ENCODE results near the gene C2CD4A.

C2CD4A gene

DNA sequence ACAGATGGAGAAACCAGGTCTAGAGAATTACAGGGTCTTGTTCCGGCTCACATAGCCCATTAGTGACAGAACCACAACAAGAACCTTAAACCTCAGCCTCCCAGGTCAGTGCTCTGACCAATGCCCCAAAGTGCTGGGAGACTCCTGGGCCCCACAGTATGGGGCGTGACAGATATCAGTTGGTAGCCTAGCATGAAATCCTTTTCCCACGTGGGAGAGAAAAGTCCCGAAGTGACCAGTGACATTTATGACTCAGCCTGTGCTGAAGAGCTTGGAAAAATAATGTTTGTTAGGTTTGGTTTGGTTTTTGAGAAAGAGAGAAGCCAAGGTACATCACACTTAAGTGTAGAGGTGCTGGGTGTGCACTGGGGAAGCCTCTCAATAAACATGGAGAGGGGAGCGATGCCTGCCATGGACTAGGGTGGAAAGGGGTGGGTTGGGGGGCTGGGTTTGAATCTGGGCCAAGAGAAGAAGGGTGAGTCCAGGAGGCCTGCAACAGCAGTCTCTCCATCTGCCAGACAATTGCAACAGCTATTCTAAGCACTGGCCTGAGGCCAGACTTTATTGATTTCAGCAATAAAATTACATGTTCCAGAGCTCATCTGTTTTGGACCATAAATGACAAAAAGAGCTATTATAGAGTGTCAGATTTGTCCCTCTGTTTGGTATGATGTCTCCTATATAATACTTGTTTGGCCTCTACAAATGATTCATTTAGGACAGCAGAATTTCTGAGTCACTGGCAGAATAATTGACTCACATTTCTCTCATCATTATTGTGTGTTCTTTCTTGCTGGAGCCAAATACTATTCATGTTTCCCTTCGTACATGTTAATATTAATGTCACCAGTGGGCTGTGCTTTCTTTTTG, 43.4 kb downstream of the C2CD4A start:
- H3K27ac ChIP-seq: no peak overlapping the region
- H3K4me3 ChIP-seq: no peak overlapping the region
- no peaks in the 10 kb centered on the region for H3K9me3 ChIP-seq
- no peak for TF ChIP-seq Cebpa-rat (IDR thresholded peaks at IDR 0.05)
- no peaks in the 10 kb centered on the region for H3K36me3 ChIP-seq
- no peaks in the 10 kb centered on the region for H3K27me3 ChIP-seq
- H3K4me1 ChIP-seq: peaks cover 20% of the 10 kb centered on the region
- H4K20me1 ChIP-seq: no peaks in the 10 kb centered on the region
- no peak overlapping the region for H3K4me2 ChIP-seq
- H3K9ac ChIP-seq: no peak overlapping the region

DNA sequence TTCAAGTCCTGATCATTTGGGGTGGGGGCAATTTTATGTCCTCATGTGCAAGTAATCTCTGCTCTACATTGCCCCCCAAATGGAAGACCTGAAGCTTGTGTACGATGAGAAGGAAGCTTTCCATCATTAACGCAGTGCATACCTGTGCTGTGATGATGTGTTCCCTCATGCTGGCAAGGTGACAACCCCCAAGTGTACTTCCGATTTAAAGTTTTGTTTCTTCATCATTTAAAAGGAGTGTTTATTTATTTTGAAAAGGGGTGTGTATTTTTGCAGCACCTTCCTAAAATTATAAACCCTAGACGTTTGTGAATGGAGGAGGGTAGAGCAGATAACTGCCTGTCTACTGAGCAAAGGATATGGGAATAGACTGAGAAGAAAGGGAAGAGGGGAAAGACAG, 45.3 kb downstream of the C2CD4A start:
- Histone ChIP-seq H3K4me2 (no peak overlapping the region), H4K20me1 (no peaks in the 10 kb centered on the region), H3K9me3 (no peaks in the 10 kb centered on the region), H3K27ac (no peak overlapping the region), H3K4me3 (no peak overlapping the region), H3K27me3 (no peaks in the 10 kb centered on the region), H3K9ac (no peak overlapping the region), H3K36me3 (no peaks in the 10 kb centered on the region), H3K4me1 (peaks cover 2% of the 10 kb centered on the region; the same call in 1 of the 2 replicates)
- no peak for TF ChIP-seq Cebpa-rat (IDR thresholded peaks at IDR 0.05)

DNA sequence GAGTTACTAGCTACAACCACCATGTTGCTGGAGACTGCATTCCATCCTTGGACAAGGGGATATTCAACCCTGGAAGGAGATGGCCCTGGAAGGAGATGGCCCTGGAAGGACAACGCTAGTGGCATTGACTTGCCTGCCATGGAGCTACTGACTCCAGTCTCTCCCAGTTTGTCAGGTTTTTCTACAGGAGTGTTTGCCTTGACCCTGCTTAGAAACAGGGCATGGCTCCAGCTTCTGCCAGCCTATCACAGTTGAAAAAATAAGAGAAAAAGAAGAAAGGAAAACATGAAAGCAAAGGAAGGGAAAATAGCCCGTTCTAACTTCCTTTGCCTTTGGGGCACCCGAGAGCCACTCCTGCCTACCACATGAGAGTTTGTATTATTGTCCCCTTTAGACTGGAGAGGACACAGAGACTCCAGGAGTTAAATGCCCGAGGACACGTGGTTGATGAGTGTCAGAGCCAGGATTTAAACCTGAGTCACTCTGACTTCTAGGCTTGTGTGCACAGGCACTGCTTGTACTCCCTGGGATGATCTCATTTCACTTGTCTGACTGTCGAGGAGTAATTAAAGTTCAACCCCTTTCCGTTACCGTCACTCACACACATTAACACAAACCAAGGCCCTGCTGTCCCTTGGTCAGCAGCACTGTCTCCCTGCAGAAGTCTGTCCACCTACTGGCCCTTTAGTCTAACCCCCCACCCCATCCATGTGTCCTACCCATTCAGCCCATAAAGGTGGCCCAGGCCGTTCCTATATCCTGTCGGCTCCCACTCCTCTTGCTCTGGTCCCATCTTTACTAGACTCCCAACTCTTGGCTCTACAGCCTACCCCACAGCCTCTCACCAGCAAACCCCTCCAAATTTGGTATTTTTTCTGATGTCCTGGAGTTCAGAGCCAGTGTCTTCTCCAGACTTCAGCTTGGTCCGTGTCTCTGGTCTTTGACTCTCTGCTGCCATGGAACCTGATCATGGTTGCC, 46.1 kb downstream of the C2CD4A start:
- H4K20me1 ChIP-seq: no peaks in the 10 kb centered on the region
- no peaks in the 10 kb centered on the region for H3K27me3 ChIP-seq
- H3K36me3 ChIP-seq: no peaks in the 10 kb centered on the region
- no peak for TF ChIP-seq Cebpa-rat (IDR thresholded peaks at IDR 0.05)
- H3K9ac ChIP-seq: no peak overlapping the region
- H3K9me3 ChIP-seq: no peaks in the 10 kb centered on the region
- H3K4me2 ChIP-seq: no peak overlapping the region
- no peaks in the 10 kb centered on the region for H3K4me1 ChIP-seq
- H3K27ac ChIP-seq: no peak overlapping the region
- no peak overlapping the region for H3K4me3 ChIP-seq

DNA sequence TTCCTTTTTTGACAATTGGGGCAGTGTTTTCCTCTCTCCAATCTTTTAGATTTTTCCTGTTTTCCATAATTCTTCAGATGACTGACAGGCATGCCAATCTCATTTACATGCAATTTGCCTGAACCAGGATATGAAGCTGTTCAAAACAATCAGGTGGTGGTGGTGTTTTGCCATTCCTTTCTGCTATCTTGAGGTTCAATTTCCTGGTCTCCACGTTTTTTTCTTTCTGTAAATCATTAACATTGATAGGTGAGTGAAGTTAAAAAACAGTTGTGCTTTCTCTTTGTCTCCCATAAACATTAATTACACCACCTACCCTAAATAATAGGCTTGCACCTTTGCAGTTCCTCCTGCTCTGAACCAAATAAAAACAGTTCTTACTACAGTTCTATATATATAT, 49.1 kb downstream of the C2CD4A start:
- Histone ChIP-seq H4K20me1 (no peaks in the 10 kb centered on the region), H3K4me2 (no peak overlapping the region), H3K4me1 (peaks cover 9% of the 10 kb centered on the region; the same call in 1 of the 2 replicates), H3K9me3 (no peaks in the 10 kb centered on the region), H3K4me3 (no peak overlapping the region), H3K27ac (no peak overlapping the region), H3K9ac (no peak overlapping the region), H3K27me3 (no peaks in the 10 kb centered on the region), H3K36me3 (no peaks in the 10 kb centered on the region)
- TF ChIP-seq Cebpa-rat (IDR thresholded peaks at IDR 0.05): no peak

DNA sequence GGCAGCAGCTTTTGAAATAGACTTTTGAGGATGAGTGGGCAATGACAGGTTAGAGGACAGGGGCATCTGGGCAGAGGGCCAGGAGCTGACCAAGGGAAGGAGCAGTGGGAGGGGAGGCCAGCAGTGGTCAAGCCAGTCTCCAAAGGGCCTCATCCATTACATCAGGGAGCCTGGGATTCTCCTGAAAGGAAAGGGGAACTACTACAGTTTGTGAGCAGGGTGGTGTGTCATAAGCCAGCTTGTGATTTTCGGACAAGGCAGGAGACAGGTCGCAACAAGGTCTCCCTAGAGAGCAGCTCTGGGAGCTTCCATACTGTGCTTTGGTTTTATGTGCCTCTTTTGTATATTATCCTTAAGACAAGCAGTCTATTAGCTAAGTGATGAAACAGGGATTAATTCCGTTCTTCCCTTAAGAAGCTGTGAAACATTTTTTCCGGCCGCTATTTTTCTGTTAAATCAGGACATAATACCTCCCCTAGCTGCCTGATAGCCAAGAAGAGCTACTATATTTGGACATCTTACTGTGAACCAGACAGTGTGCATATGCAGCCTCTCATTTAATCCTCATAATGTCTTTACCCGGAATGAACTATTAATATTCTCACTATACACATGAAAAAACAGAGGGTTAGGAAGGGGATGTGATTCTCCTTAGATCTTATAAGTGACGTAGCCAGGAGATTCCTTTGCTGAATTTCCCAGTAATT, 51.9 kb downstream of the C2CD4A start:
- H3K4me1 ChIP-seq: peaks cover 9% of the 10 kb centered on the region; the same call in 1 of the 2 replicates
- no peaks in the 10 kb centered on the region for H3K27me3 ChIP-seq
- no peak for TF ChIP-seq Cebpa-rat (IDR thresholded peaks at IDR 0.05)
- H3K36me3 ChIP-seq: no peaks in the 10 kb centered on the region
- H3K27ac ChIP-seq: no peak overlapping the region
- H3K4me2 ChIP-seq: peak overlapping the region; percentile 15; the same call in 1 of the 2 replicates
- no peaks in the 10 kb centered on the region; the same call in 1 of the 2 replicates for H3K9me3 ChIP-seq
- H3K9ac ChIP-seq: no peak overlapping the region
- no peak overlapping the region for H3K4me3 ChIP-seq
- no peaks in the 10 kb centered on the region for H4K20me1 ChIP-seq

DNA sequence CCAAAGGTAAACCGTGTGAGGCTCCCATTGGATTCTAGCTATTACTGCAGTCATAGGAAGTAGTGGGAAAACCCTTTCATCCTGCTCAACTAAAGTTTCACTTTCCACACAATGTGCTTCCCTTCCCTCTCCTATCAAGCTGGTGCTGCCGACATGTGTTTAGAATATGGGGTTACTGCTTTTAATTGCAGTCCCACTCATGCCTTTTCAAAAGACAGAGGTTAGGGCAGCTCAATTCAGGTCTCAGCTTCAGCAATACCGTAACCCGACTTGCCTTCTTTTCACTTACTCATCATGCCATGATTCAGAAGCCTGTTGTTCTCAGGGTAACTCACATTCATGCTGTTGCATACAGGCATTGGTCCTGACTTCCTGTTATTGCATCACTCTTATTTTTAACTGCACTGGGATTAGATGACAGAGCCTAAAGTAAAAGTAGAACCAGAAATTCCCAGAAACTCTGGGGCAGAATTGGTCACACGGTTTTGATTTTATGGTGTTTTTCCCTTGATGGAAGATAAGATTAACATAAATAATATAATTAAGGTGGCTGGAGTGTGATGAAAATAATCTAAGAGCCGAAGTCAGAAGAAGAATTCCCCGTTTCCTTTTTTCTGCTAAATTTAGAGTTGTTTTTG, 52.6 kb downstream of the C2CD4A start:
- Histone ChIP-seq H3K27ac (no peak overlapping the region), H3K4me1 (peaks cover 9% of the 10 kb centered on the region; the same call in 1 of the 2 replicates), H4K20me1 (no peaks in the 10 kb centered on the region), H3K4me2 (peak overlapping the region; percentile 15; the same call in 1 of the 2 replicates), H3K27me3 (no peaks in the 10 kb centered on the region), H3K9ac (no peak overlapping the region), H3K9me3 (no peaks in the 10 kb centered on the region; the same call in 1 of the 2 replicates), H3K4me3 (no peak overlapping the region), H3K36me3 (no peaks in the 10 kb centered on the region)
- TF ChIP-seq Cebpa-rat (IDR thresholded peaks at IDR 0.05): peak; percentile 68; the same call in 1 of the 2 replicates

DNA sequence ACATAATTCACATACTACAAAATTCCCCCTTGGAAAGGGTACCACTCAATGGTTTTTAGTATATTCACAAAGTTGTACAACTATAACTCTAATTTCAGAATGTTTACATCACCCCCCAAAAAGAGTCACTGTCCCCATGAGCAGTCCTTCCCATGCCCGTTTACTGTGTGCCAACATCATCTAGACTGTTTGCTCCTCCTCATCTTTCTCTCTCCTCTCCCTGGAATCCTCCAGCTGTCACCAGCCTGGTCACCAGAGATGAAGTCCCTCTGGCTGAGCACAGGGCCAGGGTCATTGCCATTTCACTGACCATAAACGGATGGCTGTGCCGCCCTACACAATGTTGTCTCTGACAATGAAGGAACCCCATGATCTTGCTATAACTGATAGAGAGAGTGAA, 53.1 kb downstream of the C2CD4A start:
- Histone ChIP-seq H3K36me3 (no peaks in the 10 kb centered on the region), H3K9ac (no peak overlapping the region), H3K27me3 (no peaks in the 10 kb centered on the region), H3K27ac (no peak overlapping the region), H3K4me3 (no peak overlapping the region), H4K20me1 (no peaks in the 10 kb centered on the region), H3K4me2 (no peak overlapping the region), H3K9me3 (no peaks in the 10 kb centered on the region; the same call in 1 of the 2 replicates), H3K4me1 (peaks cover 9% of the 10 kb centered on the region; the same call in 1 of the 2 replicates)
- no peak for TF ChIP-seq Cebpa-rat (IDR thresholded peaks at IDR 0.05)
